ENCODE data around the gene VASP. TPM values are rescaled to one million over a fixed set of nuclear protein-coding genes. Genes with fewer than 3 reads are reported as not detected.

Gene VASP
- total and polyA plus RNA-seq, 2 of the 4 experiments (the other 2 are of a cell fraction): 61.1 to 88.8 TPM

GRCh38 chr19:45483033-45483432 is 24.2 kb upstream of the VASP start:
- ATAC-seq (ENCODE audit: low read depth) (no peak), DNase-seq (no peak)
- Histone ChIP-seq H3K4ac (ENCODE audit: low read depth, low read length) (no peak overlapping the region), H2BK120ac (ENCODE audit: low read depth, low read length) (no peak overlapping the region), H3K9me1 (ENCODE audit: insufficient read depth, low read length) (peaks cover 6% of the 10 kb centered on the region; the same call in 1 of the 2 replicates), H2AK9ac (replicated peaks; ENCODE audit: low read depth, low read length, poor library complexity) (no peak overlapping the region), H3K27me3 (ENCODE audit: control insufficient read depth, insufficient read depth, low read length) (no peaks in the 10 kb centered on the region), H3K23ac (ENCODE audit: low read depth, low read length) (no peak overlapping the region), H4K91ac (ENCODE audit: insufficient read depth, low read depth, low read length) (no peak overlapping the region), H3K14ac (replicated peaks; ENCODE audit: low read depth, low read length) (no peak overlapping the region), H3K4me3 (ENCODE audit: insufficient read depth, low read depth, low read length) (no peak overlapping the region), H4K20me1 (ENCODE audit: insufficient read depth, low read length) (no peaks in the 10 kb centered on the region; the same call in 1 of the 2 replicates), H3K27ac (ENCODE audit: insufficient read depth, low read length) (no peak overlapping the region), H3K18ac (ENCODE audit: low read depth, low read length) (no peak overlapping the region), H3K79me1 (ENCODE audit: low read depth in 1 of 2, low read length in 2 of 2) (no peaks in the 10 kb centered on the region; a peak in 2 of 4 replicates), H3K9me3 (ENCODE audit: control insufficient read depth, insufficient read depth, low read length) (no peaks in the 10 kb centered on the region), H4K8ac (ENCODE audit: low read depth in 2 of 2, low read length in 2 of 2) (no peak overlapping the region), H3K4me2 (ENCODE audit: low read depth, low read length) (no peak overlapping the region), H2BK20ac (ENCODE audit: low read depth, low read length) (no peak overlapping the region), H3K9ac (ENCODE audit: low read depth, low read length) (no peak overlapping the region), H2BK15ac (ENCODE audit: low read depth, low read length) (no peak overlapping the region), H2AFZ (replicated peaks; ENCODE audit: low read length, poor library complexity) (no peak overlapping the region), H3K4me1 (ENCODE audit: control insufficient read depth, insufficient read depth, low read length) (peaks cover under 1% of the 10 kb centered on the region), H3K56ac (ENCODE audit: extremely low read depth, insufficient read depth, low read length) (no peak overlapping the region), H3K36me3 (ENCODE audit: control insufficient read depth, insufficient read depth, low read length) (no peaks in the 10 kb centered on the region), H4K5ac (ENCODE audit: low read depth, low read length) (no peak overlapping the region), H2BK5ac (ENCODE audit: low read depth, low read length, poor library complexity, severe bottlenecking) (no peak overlapping the region), H2AK5ac (ENCODE audit: low read depth, low read length) (no peak overlapping the region)
- intact Hi-C loops (cut with micrococcal nuclease) (no loop called here), dilution Hi-C loops (cut with HindIII; ENCODE audit: low sequenced_read_pairs, unreplicated experiment) (no loop called here), in situ Hi-C loops (cut with MboI; ENCODE audit: low sequenced_read_pairs) (no loop called here)
- WGBS, 2 experiments (ENCODE audit: extremely low coverage in 2 of 2, insufficient read length in 1 of 2): no CpG with 5 or more reads among the region's 5 CpGs
- TF ChIP-seq MAFK (IDR thresholded peaks at IDR 0.05; ENCODE audit: low read depth, low read length): no peak
- no peak for TF ChIP-seq RFX5 (IDR thresholded peaks at IDR 0.05; ENCODE audit: low read depth, low read length)
- TF ChIP-seq MAZ (IDR thresholded peaks at IDR 0.05; ENCODE audit: borderline replicate concordance, low read depth, low read length): no peak
- no peak for TF ChIP-seq POLR2A (IDR thresholded peaks at IDR 0.05; ENCODE audit: low read depth, low read length)
- no peak for TF ChIP-seq RAD21 (IDR thresholded peaks at IDR 0.05; ENCODE audit: low read length)
- no peak for TF ChIP-seq CTCF (conservative IDR thresholded peaks at IDR 0.05; ENCODE audit: low read depth, low read length)
- TF ChIP-seq MXI1 (IDR thresholded peaks at IDR 0.05; ENCODE audit: borderline replicate concordance, low read depth, low read length): no peak
- no peak for TF ChIP-seq FOS (IDR thresholded peaks at IDR 0.05; ENCODE audit: low read depth, low read length)
- no peak for TF ChIP-seq NFE2L2 (IDR thresholded peaks at IDR 0.05; ENCODE audit: low read depth, low read length)
- TF ChIP-seq, protein P1, sequence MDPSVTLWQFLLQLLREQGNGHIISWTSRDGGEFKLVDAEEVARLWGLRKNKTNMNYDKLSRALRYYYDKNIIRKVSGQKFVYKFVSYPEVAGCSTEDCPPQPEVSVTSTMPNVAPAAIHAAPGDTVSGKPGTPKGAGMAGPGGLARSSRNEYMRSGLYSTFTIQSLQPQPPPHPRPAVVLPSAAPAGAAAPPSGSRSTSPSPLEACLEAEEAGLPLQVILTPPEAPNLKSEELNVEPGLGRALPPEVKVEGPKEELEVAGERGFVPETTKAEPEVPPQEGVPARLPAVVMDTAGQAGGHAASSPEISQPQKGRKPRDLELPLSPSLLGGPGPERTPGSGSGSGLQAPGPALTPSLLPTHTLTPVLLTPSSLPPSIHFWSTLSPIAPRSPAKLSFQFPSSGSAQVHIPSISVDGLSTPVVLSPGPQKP (IDR thresholded peaks at IDR 0.05; ENCODE audit: borderline replicate concordance, low read depth, low read length): no peak
- TF ChIP-seq CHD1 (IDR thresholded peaks at IDR 0.05; ENCODE audit: low read depth, low read length): no peak
- TF ChIP-seq RCOR1 (IDR thresholded peaks at IDR 0.05; ENCODE audit: insufficient replicate concordance, low read length): no peak
- ChIA-PET CTCF (no interaction called here), POLR2A (ENCODE audit: unreplicated experiment) (no interaction called here)
- no TSS peak for BruUV-seq (replicated peaks)

All from IMR-90 (cell line).